B cell (primary cell): ENCODE data around the gene EXOC6B. TPM values are rescaled to one million over a fixed set of nuclear protein-coding genes. Genes with fewer than 3 reads are reported as not detected.

Experiments
- ATAC-seq: fragments of 200-7000 bp; cut with Tn5 transposase; one replicate; pipeline ENCODE4 v1.10.0; 2021; ENCODE audit warnings: low read depth, mild to moderate bottlenecking, moderate number of reproducible peaks, moderate library complexity
- CTCF ChIA-PET: fragments of 350-600 bp; sonication (Branson Sonifier 250); formaldehyde crosslinking; loops from one replicate; lab custom pipeline; 2021; ENCODE audit warnings: antibody characterized with exemption, inconsistent platforms; lab: Charles Lee
- POLR2A ChIA-PET: fragments of 350-600 bp; sonication (Branson Sonifier 250); formaldehyde crosslinking; loops from one replicate; lab custom pipeline; 2021; ENCODE audit warnings: antibody characterized with exemption; lab: Charles Lee
- DNase-seq: peaks from one replicate; pipeline ENCODE4 v3.0.0; 2013
- H2AFZ ChIP-seq: 2 replicates; pipeline ENCODE4 v1.6.1; 2012; ENCODE audit warnings: mild to moderate bottlenecking, low read depth, low read length; ENCODE audit not compliant: insufficient read depth, poor library complexity, severe bottlenecking
- H3K27ac ChIP-seq, 2 donors: 1 replicate in 1 of 2; 2 replicates in 1 of 2; pipeline ENCODE4 v1.5.1; 2012 to 2013; ENCODE audit warnings: low read length in 2 of 2, mild to moderate bottlenecking in 2 of 2, moderate library complexity in 1 of 2
- H3K27me3 ChIP-seq, 4 experiments: fragments of 200-600 bp in 1 of 4; sonication (generic) in 1 of 4; replicated peaks in 1 of 4; 1 replicate in 2 of 4; 2 replicates in 2 of 4; pipeline versions ENCODE4 v1.6.1 to v1.7.0; 2013 to 2016; ENCODE audit warnings: low read length in 3 of 4, mild to moderate bottlenecking in 2 of 4, mixed read lengths in 1 of 4, moderate library complexity in 1 of 4; ENCODE audit not compliant: insufficient read depth in 4 of 4, control insufficient read depth in 3 of 4; ENCODE audit errors: control extremely low read depth in 1 of 4
- H3K36me3 ChIP-seq, 2 experiments: replicated peaks in 1 of 2; 1 replicate in 1 of 2; 2 replicates in 1 of 2; pipeline versions ENCODE4 v1.6.1 to v1.7.1; 2013; ENCODE audit warnings: low read length in 1 of 2; ENCODE audit not compliant: insufficient read depth in 2 of 2, control insufficient read depth in 1 of 2; ENCODE audit errors: control extremely low read depth in 1 of 2, extremely low read depth in 1 of 2
- H3K4me1 ChIP-seq, 2 donors: fragments of 200-600 bp in 1 of 2; sonication (generic) in 1 of 2; 1 replicate in 1 of 2; 2 replicates in 1 of 2; pipeline versions ENCODE4 v1.5.1 to v1.6.1; 2013 to 2017; ENCODE audit warnings: low read length in 2 of 2; ENCODE audit not compliant: control insufficient read depth in 2 of 2, insufficient read depth in 2 of 2
- H3K4me2 ChIP-seq: replicated peaks from 2 replicates; pipeline ENCODE3; 2012; ENCODE audit warnings: mild to moderate bottlenecking, low read depth, low read length; ENCODE audit not compliant: poor library complexity, severe bottlenecking
- H3K4me3 ChIP-seq, 5 experiments: fragments of 200-600 bp in 1 of 5; sonication (generic) in 1 of 5; 1 replicate in 3 of 5; 2 replicates in 2 of 5; pipeline versions ENCODE4 v1.5.1 to v1.7.0; 2011 to 2016; ENCODE audit warnings: low read length in 4 of 5, mild to moderate bottlenecking in 4 of 5, low read depth in 2 of 5, control low read depth in 1 of 5, moderate library complexity in 1 of 5; ENCODE audit not compliant: insufficient read depth in 1 of 5; ENCODE audit errors: control extremely low read depth in 1 of 5, extremely low read depth in 1 of 5
- H3K79me2 ChIP-seq: fragments of 200-600 bp; sonication (generic); one replicate; pipeline ENCODE4 v1.6.0; 2016; ENCODE audit warnings: low read length; ENCODE audit not compliant: control insufficient read depth, insufficient read depth
- H3K9ac ChIP-seq: fragments of 200-600 bp; sonication (generic); 2 replicates; pipeline ENCODE4 v1.6.1; 2017; ENCODE audit warnings: mild to moderate bottlenecking, low read length, moderate library complexity
- H3K9me3 ChIP-seq, 3 donors: one replicate each; pipeline versions ENCODE4 v1.6.1 to v1.7.1; 2013; ENCODE audit warnings: low read length in 2 of 3; ENCODE audit not compliant: control insufficient read depth in 2 of 3, insufficient read depth in 1 of 3; ENCODE audit errors: control extremely low read depth in 1 of 3
- H4K20me1 ChIP-seq: 2 replicates; pipeline ENCODE4 v1.6.0; 2012; ENCODE audit warnings: mild to moderate bottlenecking, low read length; ENCODE audit not compliant: insufficient read depth, control insufficient read depth, poor library complexity, severe bottlenecking
- H3K27ac Mint-ChIP-seq: one replicate; pipeline ENCODE4 v1.8.0; 2021; ENCODE audit warnings: mixed read lengths
- H3K27me3 Mint-ChIP-seq: one replicate; pipeline ENCODE4 v1.8.0; 2021; ENCODE audit warnings: mixed read lengths
- H3K4me1 Mint-ChIP-seq: one replicate; pipeline ENCODE4 v1.8.0; 2021; ENCODE audit warnings: mixed read lengths
- H3K4me3 Mint-ChIP-seq: one replicate; pipeline ENCODE4 v1.8.0; 2021; ENCODE audit warnings: mixed read lengths
- H3K9me3 Mint-ChIP-seq: one replicate; pipeline ENCODE4 v1.8.0; 2022; ENCODE audit warnings: mixed read lengths; ENCODE audit not compliant: insufficient read depth
- EZH2 ChIP-seq: IDR thresholded peaks from 2 replicates; pipeline ENCODE4 v1.6.1; 2012; ENCODE audit warnings: borderline replicate concordance, low read depth, mild to moderate bottlenecking, moderate library complexity, low read length; ENCODE audit not compliant: insufficient read depth, poor library complexity, severe bottlenecking
- WGBS: methylation state at CpG from one replicate; pipeline ENCODE4 v1.1.5; 2013; ENCODE audit warnings: missing lambda C conversion rate; ENCODE audit not compliant: insufficient coverage; 5-methylcytosine and 5-hydroxymethylcytosine counted together
- intact Hi-C: fragments of 100-400 bp; cut with micrococcal nuclease; formaldehyde crosslinking; loops from one replicate; pipeline ENCODE4 v1.10.0; 2022
- polyA plus RNA-seq: library from polyadenylated mRNA; depleted of rRNA; stranded (reverse); fragments of >200 nt; gene quantifications from 2 replicates; pipeline ENCODE4 v1.2.3, GENCODE V29; 2012
- total RNA-seq, 2 donors: library from RNA; stranded (reverse); fragments of 120-200 nt in 1 of 2; gene quantifications; 1 replicate in 1 of 2; 2 replicates in 1 of 2; pipeline versions ENCODE4 v1.2.3 to v1.2.4, GENCODE V29; 2013 to 2022
- TF ChIP-seq, protein P1 (sequence below): fragments of 200-600 bp; IDR thresholded peaks from one replicate; pipeline ENCODE4 v1.8.0; 2022; ENCODE audit warnings: antibody characterized with exemption, mild to moderate bottlenecking

The EXOC6B gene
- total and polyA plus RNA-seq, 2 donors (not counting 1 experiment from before 2014, with no cell fraction given), result 4.8 to 22.6 TPM

DNA sequence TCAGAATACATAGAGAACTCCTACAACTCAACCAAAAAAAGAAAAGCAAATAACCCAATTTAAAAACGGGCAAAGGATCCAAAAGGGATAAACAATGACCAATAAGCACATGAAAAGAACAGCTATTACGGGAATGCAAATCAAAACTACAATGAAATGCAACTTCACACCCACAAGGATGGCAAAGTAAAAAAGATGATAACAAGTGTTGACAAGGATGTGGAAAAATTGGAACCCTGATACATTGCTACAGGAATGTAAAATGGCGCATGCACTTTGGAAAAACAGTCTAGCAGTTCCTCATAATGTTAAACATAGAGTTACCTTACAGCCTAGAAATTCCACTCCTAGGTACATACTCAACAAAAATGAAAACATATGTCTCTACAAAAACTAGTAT lies 4.7 kb downstream of the EXOC6B start:
- intact Hi-C loops, result loop anchor here (10.0 kb wide), 1 partner anchor 46 kb away; no protein-coding TSS in a partner anchor

DNA sequence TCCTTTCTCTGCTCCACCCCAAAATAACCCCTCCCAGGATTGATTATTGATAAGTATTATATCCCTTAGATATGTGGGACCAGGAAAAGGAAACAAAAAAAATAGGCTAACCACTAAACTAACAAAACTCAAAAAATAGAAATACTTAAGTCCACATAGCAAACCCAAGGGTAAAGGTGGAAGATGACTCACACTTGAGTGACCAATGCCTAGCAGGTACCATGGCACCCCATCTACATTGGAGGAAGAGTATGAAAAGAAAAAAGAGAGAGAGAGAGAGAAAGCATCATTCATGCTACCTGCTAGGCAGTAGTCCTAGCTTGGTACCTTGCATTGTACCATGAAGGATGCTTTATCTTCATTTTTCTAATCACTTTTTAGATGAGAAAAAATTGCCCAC lies 6.3 kb downstream of the EXOC6B start:
- POLR2A ChIA-PET, result no interaction called here

More for the DNA sequence above, 4.7 kb downstream of the EXOC6B start:
- Histone ChIP-seq H3K4me2 (no peak overlapping the region), H4K20me1 (peaks cover 5% of the 10 kb centered on the region), H3K9ac (no peak overlapping the region), H3K4me1 (peaks cover 13 to 14% of the 10 kb centered on the region in 2 donors), H3K27ac (no peak overlapping the region), H2AFZ (no peak overlapping the region), H3K9me3 (no peaks in the 10 kb centered on the region), H3K79me2 (peaks cover 15% of the 10 kb centered on the region), H3K27me3 (peaks cover 0 to 6% (median 0%) of the 10 kb centered on the region in 4 experiments), H3K4me3 (no peak overlapping the region), H3K36me3 (no peaks in the 10 kb centered on the region)
- ChIA-PET POLR2A (interaction anchor here (0.6 kb wide), 1 partner anchor 1464 kb away, joined by 3 read pairs; no protein-coding TSS in a partner anchor), CTCF (no interaction called here)
- no peak overlapping the region for H3K27ac Mint-ChIP-seq
- TF ChIP-seq, protein P1, sequence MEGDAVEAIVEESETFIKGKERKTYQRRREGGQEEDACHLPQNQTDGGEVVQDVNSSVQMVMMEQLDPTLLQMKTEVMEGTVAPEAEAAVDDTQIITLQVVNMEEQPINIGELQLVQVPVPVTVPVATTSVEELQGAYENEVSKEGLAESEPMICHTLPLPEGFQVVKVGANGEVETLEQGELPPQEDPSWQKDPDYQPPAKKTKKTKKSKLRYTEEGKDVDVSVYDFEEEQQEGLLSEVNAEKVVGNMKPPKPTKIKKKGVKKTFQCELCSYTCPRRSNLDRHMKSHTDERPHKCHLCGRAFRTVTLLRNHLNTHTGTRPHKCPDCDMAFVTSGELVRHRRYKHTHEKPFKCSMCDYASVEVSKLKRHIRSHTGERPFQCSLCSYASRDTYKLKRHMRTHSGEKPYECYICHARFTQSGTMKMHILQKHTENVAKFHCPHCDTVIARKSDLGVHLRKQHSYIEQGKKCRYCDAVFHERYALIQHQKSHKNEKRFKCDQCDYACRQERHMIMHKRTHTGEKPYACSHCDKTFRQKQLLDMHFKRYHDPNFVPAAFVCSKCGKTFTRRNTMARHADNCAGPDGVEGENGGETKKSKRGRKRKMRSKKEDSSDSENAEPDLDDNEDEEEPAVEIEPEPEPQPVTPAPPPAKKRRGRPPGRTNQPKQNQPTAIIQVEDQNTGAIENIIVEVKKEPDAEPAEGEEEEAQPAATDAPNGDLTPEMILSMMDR, result no peak
- TF ChIP-seq EZH2, result no peak
- 100% methylated on average over 1 of the region's 3 CpGs for WGBS
- no peaks in the 10 kb centered on the region for H3K27me3 Mint-ChIP-seq
- H3K4me1 Mint-ChIP-seq, result peaks cover 26% of the 10 kb centered on the region
- ATAC-seq (no peak), DNase-seq (no peak)
- no peak overlapping the region for H3K4me3 Mint-ChIP-seq
- H3K9me3 Mint-ChIP-seq, result no peaks in the 10 kb centered on the region

More for the DNA sequence above, 6.3 kb downstream of the EXOC6B start:
- H3K4me1 ChIP-seq, result peaks cover 1 to 5% of the 10 kb centered on the region in 2 donors
- no peak for DNase-seq
- no peak overlapping the region for H3K9ac ChIP-seq
- Mint-ChIP-seq H3K4me3 (no peak overlapping the region), H3K27ac (no peak overlapping the region), H3K9me3 (no peaks in the 10 kb centered on the region), H3K4me1 (peaks cover 13% of the 10 kb centered on the region), H3K27me3 (no peaks in the 10 kb centered on the region)
- intact Hi-C loops, result no loop called here
- H3K27ac ChIP-seq, result no peak overlapping the region
- CTCF ChIA-PET, result no interaction called here
- ATAC-seq, result no peak
- H2AFZ ChIP-seq, result no peak overlapping the region
- peaks cover 5% of the 10 kb centered on the region for H4K20me1 ChIP-seq
- H3K27me3 ChIP-seq, result peaks cover 0 to under 1% (median 0%) of the 10 kb centered on the region in 4 experiments
- H3K9me3 ChIP-seq, result no peaks in the 10 kb centered on the region
- TF ChIP-seq EZH2, result no peak
- TF ChIP-seq, protein P1, result no peak
- no peaks in the 10 kb centered on the region for H3K36me3 ChIP-seq
- no peak overlapping the region for H3K4me2 ChIP-seq
- H3K4me3 ChIP-seq, result no peak overlapping the region
- peaks cover 10% of the 10 kb centered on the region for H3K79me2 ChIP-seq
